GM06990 (cell line): Measurements from ENCODE around the gene PTPRQ.

Experiments used
- DNase-seq: peaks from one replicate; pipeline ENCODE4 v3.0.0-alpha.2; 2011; ENCODE audit not compliant: insufficient read length; ENCODE audit errors: extremely low read depth
- H3K27me3 ChIP-seq: replicated peaks from 2 replicates; pipeline ENCODE4 v1.6.0; 2011; ENCODE audit warnings: low read length; ENCODE audit not compliant: control insufficient read depth, insufficient read depth
- H3K36me3 ChIP-seq: 2 replicates; pipeline ENCODE4 v1.5.1; 2011; ENCODE audit warnings: low read length; ENCODE audit not compliant: control insufficient read depth, insufficient read depth
- H3K4me3 ChIP-seq: replicated peaks from 2 replicates; pipeline ENCODE4 v1.5.1; 2011; ENCODE audit warnings: low read depth, mild to moderate bottlenecking, control low read depth, low read length
- TF ChIP-seq, protein P1 (sequence below): IDR thresholded peaks from 2 replicates; pipeline ENCODE4 v1.5.1; 2011; ENCODE audit warnings: low read length, control low read depth, mild to moderate bottlenecking, inconsistent platforms; ENCODE audit not compliant: insufficient read depth, poor library complexity, severe bottlenecking

PTPRQ gene, protein sequence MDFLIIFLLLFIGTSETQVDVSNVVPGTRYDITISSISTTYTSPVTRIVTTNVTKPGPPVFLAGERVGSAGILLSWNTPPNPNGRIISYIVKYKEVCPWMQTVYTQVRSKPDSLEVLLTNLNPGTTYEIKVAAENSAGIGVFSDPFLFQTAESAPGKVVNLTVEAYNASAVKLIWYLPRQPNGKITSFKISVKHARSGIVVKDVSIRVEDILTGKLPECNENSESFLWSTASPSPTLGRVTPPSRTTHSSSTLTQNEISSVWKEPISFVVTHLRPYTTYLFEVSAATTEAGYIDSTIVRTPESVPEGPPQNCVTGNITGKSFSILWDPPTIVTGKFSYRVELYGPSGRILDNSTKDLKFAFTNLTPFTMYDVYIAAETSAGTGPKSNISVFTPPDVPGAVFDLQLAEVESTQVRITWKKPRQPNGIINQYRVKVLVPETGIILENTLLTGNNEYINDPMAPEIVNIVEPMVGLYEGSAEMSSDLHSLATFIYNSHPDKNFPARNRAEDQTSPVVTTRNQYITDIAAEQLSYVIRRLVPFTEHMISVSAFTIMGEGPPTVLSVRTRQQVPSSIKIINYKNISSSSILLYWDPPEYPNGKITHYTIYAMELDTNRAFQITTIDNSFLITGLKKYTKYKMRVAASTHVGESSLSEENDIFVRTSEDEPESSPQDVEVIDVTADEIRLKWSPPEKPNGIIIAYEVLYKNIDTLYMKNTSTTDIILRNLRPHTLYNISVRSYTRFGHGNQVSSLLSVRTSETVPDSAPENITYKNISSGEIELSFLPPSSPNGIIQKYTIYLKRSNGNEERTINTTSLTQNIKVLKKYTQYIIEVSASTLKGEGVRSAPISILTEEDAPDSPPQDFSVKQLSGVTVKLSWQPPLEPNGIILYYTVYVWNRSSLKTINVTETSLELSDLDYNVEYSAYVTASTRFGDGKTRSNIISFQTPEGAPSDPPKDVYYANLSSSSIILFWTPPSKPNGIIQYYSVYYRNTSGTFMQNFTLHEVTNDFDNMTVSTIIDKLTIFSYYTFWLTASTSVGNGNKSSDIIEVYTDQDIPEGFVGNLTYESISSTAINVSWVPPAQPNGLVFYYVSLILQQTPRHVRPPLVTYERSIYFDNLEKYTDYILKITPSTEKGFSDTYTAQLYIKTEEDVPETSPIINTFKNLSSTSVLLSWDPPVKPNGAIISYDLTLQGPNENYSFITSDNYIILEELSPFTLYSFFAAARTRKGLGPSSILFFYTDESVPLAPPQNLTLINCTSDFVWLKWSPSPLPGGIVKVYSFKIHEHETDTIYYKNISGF (N-terminal part only)

DNA sequence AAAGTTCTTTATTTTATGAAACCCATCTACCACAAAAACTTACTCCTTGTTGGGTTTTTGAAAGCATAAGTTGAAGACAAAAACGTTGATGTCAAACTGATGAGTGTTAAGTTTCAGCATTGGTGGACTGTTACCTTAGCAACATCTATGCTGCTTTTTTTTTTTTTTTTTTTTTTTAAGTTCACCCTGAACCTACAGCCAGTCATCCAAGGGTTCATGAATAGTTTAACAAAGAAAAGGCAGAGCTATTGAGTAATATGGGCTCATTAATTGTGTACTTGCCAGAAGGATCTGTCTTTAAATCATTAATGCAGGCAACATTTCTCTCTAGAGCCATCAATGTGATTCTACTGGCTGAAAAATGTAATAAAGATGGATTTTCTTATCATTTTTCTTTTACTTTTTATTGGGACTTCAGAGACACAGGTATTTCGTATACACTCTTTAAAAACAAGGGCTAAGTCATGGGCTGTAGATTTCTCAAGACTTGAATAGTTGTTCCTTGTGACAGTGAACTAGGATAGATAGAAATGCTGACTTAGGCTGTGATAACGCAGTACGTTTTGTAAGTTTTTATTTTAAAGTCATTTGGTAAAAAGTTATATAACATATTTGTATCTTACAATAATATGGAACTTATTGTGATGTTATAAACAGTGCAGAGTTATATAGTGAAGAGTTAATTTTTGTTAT lies at the start of gene PTPRQ:
TSS of gene PTPRQ (plus strand) at position 262 of the 693 bp plus-strand sequence. CDS start at position 373, 111 bp downstream.
- Histone ChIP-seq H3K27me3 (no peaks in the 10 kb centered on the region), H3K36me3 (no peaks in the 10 kb centered on the region), H3K4me3 (no peak within 1 kb of the TSS)
- DNase-seq, result no peak
- TF ChIP-seq, protein P1, sequence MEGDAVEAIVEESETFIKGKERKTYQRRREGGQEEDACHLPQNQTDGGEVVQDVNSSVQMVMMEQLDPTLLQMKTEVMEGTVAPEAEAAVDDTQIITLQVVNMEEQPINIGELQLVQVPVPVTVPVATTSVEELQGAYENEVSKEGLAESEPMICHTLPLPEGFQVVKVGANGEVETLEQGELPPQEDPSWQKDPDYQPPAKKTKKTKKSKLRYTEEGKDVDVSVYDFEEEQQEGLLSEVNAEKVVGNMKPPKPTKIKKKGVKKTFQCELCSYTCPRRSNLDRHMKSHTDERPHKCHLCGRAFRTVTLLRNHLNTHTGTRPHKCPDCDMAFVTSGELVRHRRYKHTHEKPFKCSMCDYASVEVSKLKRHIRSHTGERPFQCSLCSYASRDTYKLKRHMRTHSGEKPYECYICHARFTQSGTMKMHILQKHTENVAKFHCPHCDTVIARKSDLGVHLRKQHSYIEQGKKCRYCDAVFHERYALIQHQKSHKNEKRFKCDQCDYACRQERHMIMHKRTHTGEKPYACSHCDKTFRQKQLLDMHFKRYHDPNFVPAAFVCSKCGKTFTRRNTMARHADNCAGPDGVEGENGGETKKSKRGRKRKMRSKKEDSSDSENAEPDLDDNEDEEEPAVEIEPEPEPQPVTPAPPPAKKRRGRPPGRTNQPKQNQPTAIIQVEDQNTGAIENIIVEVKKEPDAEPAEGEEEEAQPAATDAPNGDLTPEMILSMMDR, result no peak

DNA sequence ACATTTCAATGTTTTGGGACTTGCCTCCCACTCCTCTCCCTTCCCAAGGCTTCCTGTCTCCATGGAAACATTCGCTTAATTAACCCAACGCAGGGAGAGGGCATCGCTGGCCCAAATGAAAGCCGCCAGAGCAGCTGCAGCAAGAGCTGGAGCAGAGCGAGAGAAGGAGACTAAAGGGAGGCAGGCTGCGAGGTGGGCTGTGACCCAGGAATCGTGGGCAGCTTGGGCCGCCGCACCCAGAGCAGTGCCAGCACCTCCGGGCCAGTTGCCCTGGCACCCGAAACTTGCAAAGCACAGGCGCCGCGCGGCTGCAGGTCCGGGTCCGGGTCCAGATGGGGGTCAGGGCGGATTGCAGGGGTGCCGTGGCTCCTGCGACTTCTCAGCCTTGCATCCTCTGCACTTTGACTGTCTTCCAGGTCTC lies 43.5 kb upstream of the PTPRQ start:
- no peaks in the 10 kb centered on the region for H3K36me3 ChIP-seq
- H3K4me3 ChIP-seq, result no peak overlapping the region
- TF ChIP-seq, protein P1, result no peak
- DNase-seq, result peak; percentile 16
- no peaks in the 10 kb centered on the region for H3K27me3 ChIP-seq

DNA sequence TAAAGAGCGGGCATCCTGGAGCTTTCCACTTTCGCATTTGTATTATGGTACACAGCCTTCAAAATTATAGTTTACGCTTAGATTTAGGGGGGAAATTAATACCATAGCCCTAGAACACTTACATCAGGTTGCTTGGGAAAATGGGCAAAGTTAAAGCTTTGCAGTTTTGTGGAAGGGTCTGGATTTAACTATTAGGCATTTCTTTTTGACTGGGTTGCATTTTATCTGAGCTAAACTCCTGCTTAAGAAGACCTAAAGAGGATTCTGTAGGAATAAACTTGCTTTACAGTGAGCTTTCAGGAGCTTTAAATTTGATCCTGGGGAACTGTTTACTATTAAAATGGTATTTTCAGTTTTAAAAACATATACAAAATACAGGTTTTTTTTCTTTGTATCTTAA lies 42.8 kb upstream of the PTPRQ start:
- DNase-seq, result no peak
- TF ChIP-seq, protein P1, result no peak
- Histone ChIP-seq H3K4me3 (no peak overlapping the region), H3K27me3 (no peaks in the 10 kb centered on the region), H3K36me3 (no peaks in the 10 kb centered on the region)

DNA sequence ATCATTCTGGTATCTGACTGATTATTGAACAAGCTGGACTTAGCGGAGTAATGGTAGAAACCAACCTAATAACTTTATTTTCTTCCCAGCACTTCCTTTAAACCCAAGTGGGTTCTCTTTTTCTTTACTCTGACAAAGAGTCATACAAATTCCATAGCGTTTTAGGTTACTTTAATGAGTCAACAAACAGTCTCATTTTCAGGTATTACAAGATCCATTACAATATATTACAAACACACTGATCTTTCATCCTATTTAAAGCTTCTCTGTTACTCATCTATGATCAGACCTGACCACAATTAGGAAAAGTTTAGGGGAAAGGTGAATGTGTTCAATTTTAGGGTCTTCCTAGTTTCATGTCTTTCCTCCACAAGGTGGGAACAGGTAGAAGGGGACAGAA lies 39.4 kb upstream of the PTPRQ start:
- TF ChIP-seq, protein P1, result no peak
- no peak overlapping the region for H3K4me3 ChIP-seq
- no peaks in the 10 kb centered on the region for H3K27me3 ChIP-seq
- DNase-seq, result no peak
- no peaks in the 10 kb centered on the region for H3K36me3 ChIP-seq

DNA sequence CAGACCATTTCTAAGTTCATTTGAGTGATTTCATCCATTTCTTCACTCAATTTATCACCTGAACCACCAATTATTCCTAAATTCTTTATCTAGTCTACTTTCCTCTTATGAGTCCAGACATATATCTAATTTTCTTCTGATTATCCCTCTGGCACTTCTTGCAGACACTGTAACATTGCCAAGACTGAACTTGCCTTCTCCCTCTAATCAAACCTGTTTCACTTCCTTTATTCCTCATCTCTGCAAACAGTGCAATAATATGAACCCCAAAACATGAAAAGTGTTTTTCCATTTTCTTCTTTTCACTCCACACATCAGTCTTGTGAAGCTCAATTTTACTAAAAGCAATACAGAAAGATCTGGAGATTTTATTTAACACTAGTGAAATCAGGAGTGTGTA lies 37.8 kb upstream of the PTPRQ start:
- H3K4me3 ChIP-seq, result no peak overlapping the region
- H3K27me3 ChIP-seq, result no peaks in the 10 kb centered on the region
- DNase-seq, result no peak
- no peaks in the 10 kb centered on the region for H3K36me3 ChIP-seq
- TF ChIP-seq, protein P1, result no peak
